Activated T-cell treated with anti-CD3 and anti-CD28 coated beads, Interleukin-2, amount 50 U/mL, for 1 hour (primary cell): ENCODE measurements around the gene HEXIM1.

Experiments
- DNase-seq: peaks from one replicate; pipeline ENCODE4 v3.0.0-alpha.2; 2020

HEXIM1 gene, protein sequence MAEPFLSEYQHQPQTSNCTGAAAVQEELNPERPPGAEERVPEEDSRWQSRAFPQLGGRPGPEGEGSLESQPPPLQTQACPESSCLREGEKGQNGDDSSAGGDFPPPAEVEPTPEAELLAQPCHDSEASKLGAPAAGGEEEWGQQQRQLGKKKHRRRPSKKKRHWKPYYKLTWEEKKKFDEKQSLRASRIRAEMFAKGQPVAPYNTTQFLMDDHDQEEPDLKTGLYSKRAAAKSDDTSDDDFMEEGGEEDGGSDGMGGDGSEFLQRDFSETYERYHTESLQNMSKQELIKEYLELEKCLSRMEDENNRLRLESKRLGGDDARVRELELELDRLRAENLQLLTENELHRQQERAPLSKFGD

DNA sequence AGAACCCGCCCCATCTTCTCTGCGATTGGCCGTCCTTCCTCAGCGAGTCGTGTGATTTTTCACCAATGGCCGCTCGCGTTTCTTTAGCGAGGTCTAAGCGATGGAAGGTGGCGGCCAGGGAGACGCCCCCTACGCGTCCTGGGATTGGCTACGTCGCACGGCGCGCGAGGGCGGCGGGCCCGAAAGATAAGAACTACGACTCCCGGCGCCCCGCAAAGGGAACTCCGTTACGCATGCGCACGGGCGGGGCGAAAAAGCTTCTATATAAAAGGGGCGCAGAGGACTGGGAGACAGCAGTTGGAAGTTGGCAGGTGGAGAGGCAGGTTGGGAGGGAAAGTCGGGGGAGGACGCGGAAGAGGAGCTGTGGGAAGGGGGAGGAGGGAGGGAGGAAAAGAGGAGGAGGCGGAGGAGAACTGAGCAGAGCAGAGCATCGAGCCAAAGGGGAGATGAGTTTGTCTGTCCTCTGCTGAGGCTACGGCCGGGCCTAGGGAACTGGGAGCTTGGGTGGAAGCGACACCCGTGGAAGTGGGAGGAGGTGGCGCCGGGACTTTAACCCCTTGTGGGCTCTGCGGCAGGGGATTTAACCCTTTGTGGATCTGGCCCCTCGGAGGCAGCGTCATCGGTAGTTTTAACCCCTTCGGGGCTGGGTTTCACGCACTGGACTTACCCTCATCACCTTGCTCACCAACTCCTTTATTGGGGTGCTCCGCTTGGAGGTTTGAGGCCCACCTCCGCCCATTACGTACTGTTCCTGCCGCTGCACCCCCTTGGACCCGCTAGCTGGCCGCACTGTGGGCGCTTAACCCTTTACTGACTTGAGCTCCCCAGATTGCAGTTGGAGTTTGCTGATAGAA, at the start of gene HEXIM1:
TSS of gene HEXIM1 (plus strand) at position 293 of the 854 bp plus-strand sequence. CDS start 716 bp downstream, outside the sequence.
- DNase-seq = peak; percentile 99

DNA sequence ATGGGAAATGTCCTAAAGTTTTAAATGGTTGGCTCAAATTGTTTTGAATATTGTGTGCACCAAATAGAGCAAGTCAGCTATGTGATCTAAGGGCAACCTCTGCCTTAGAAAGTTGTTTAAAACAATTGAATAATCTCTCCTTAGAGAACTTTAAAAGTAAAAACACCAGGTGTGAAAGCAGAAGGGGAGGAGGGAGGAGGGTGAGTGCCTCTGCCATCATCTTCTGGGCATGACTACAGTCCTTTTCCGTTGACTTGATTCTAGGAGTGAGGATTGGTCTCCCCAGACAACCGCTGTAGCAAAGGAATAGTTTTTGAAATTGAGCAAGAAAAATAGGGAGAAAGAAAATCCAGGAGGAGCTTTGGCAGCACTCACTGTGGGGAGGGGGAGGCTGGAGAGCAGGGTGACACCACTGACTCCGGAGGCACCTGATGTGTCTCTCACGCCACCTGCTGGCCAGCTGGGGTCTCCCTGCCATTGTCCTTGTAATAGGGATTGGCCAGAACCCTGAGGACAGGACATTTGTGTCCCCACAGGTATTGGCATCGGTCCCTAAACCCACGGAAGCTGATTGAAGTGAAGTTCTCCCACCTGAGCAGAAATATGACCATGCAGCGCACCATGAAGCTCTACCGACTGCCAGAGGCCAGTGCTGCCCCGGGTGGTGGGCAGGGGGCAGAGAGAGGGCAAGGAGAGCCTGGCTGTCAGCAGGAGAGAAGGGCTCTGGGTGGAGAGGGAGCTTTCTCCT, 49.2 kb upstream of the HEXIM1 start:
- peak; percentile 78 for DNase-seq

DNA sequence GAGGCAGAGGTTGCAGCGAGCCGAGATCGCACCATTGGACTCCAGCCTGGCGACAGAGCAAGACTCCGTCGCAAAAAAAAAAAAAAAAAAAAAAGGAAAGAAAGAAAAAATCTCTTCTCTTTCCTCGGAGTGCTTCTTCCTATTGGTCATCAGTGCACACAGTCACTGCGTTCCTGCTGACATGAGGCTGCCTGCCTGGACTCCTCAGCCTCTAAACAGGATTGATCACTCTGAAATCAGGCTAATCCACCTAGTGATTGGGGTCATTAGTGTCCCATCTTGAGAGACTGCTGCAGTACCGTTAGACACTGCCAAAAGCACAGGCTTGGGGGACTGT, 46.8 kb upstream of the HEXIM1 start:
- no peak for DNase-seq

DNA sequence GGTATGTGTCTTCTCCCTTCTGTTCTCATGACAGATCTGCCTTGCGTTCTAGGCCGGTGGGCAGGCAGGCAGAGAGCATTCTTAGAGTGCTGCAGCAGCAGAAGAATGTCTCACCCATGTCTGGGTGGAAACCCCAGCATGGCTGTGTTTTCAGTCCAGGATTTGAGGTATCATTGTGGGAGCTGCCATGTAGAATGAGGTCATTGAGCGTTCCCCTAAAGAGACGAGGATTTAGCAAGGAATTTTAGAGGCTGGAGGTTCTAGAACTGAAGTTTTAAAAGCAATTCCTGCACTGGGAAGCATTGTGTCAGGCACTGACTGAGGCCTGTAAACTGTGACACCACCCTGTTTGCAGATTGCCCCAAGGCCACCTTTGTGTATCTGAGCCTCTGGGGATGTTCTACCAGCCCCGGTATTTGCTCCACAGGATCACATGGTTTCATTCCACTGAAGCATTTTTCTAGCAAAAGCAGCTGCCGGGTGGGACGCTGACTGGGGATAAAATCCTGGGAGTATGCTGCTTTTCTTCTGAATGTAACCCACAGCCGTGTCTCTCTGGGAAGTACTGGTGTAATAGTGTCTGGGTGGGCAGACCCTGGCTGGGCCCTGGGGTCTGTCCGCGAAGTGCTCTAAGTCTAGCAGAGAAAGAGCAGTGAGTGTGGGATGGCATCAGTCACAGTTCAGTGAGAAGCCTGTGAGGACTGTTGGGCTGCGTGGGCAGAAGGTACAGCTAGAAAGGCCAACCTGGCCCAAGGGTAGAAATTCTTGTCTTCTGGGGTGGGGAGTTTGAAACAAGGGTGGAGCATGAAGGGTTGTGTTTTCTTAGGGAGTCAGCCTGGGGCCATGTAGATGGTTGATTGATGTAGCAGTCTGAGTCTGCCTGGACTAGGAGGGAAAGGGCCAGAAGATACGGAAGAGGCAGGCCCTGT, 46.1 kb upstream of the HEXIM1 start:
- DNase-seq = no peak

DNA sequence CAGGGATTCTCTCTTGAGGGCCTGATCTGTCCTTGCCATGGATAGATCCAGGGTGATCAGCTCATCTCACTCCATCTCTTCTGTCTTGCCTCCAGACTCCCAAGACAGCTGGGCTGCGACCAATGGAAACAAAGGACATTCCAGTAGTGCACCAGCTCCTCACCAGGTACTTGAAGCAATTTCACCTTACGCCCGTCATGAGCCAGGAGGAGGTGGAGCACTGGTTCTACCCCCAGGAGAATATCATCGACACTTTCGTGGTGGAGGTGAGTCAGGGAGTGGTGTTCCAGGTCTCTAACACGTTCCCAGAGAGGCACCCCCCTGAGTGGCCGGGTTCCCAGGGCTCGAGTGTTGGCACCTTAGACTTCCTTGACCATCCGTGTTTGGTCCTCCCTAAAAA, 45.4 kb upstream of the HEXIM1 start:
- no peak for DNase-seq

DNA sequence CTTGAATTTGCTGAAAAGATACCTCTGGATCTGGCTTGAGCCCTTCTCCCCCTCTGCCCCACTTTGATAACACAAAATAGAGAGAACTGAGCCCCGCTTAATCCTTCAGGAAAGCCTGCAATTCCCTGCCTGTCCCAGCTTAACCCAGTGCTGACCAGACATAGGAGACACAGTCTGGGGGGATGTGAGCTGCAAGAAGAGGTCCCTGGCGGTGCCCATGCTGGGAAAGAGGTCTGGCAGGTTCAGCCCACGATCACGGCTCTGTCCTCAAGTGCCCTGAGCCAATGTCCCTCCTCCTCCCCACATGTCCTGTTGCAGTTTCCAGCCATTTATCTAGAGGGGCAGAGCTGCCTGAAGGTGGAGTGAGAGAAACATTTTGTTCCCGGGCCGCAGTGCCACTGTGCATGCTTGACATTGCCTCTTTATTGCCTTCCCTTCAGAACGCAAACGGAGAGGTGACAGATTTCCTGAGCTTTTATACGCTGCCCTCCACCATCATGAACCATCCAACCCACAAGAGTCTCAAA, 44.9 kb upstream of the HEXIM1 start:
- no peak for DNase-seq

DNA sequence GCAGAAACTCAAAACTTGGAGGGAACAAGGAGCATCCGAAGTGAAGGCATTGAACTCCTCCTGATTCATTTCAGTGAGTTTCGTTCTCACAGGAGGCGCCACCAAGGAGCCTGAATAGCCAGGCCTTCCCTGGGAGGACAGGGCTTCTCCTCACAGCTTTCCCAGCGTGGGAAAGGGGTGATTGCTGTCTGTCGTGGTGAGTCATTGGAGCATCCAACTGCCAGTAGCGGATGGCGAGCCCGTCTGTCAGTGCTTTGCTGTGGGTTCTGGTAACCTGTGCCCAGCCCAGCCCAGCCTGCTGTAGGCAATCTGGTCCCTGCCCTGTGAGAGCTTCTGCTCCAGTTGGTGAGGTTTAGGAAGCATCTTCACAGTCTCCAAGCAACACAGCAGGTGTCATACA, 44.2 kb upstream of the HEXIM1 start:
- no peak for DNase-seq

DNA sequence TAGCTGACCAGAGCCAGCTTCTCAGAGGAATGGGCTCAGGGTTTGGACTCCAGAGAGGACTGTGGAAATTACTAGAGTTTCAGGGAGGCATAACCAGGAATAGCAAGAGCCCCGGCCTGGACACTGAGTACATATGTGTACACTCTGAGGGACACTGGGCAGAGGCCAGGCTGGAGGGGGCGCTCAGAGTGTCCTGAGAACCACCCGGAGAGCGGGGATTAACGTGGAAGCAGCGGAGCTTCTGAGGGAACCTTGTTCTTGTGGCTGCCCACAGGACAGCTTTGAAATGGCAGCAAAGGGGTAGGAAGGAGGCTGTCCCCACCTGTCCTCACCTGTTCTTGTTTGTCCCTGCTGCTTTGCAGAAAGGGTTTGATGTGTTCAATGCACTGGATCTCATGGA, 43.8 kb upstream of the HEXIM1 start:
- DNase-seq = no peak

DNA sequence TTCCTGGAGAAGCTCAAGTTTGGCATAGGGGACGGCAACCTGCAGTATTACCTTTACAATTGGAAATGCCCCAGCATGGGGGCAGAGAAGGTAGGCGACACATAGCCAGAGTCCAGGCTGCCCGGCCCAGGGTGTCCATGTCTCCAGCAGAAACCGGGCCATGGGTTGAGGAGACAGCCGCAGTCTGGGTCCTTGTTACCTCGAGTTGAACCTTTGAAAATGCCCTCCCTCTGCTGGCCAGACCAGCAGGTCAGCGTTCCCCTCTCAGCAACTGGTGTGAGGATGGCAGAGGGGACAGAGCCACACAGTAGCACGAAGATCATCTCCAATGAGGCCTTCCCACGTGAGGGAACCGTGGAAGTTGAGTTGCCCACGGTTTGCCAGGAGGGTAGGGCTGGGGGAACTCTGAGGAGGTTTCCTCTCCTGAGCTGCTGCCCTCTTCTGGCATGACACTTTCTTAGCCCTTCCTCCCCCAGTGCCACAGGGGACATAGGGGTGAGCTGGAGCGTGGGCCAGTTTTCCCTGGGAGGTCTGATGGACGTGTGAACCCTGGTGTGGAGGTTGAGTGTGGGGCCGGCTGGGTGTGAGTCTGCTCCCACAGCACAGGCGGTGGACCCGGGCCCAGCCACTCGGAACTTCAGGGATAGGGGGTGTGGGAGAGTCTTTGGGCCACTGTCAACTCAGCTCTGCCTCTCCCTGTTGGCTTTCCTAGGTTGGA, 43.2 kb upstream of the HEXIM1 start:
- DNase-seq = no peak

DNA sequence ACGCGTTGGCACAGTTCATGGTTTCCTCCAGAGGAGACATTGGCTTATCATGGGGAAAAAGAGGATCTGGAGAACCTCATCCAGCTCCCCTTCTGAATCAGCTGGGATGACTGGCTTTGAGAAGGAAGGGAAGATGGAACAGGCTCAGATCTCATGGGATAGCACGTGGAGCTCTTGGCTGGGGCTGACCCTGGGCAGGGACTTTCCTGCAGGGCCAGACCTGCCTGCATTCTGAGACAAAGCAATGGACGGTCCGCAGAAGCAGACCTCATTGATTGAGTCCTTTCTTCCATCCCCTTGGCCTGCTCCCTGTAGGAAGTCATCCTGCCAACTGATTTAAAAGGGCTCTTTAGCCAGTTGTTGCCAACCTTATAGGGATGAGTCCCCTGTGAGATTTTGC, 42.2 kb upstream of the HEXIM1 start:
- DNase-seq = no peak

DNA sequence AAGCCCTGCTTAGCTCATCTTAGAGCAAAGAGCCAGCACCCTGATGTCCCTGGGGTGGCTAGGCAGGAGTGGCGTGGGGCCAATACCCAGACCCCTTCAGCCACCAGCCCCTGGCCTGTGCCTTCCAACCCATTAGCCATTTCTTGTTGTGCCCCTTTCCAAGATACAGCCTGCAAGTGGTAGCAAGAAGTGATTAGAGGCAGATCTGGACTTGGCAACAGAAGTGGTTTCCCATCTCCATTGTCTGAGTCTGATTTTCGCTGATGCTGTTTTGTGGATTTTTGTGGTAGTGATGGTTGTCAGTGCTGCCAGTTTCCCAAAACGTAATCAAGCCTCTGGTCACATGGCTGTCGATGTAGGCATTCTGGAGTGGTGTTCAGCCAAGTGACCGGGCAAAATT, 41.7 kb upstream of the HEXIM1 start:
- no peak for DNase-seq

DNA sequence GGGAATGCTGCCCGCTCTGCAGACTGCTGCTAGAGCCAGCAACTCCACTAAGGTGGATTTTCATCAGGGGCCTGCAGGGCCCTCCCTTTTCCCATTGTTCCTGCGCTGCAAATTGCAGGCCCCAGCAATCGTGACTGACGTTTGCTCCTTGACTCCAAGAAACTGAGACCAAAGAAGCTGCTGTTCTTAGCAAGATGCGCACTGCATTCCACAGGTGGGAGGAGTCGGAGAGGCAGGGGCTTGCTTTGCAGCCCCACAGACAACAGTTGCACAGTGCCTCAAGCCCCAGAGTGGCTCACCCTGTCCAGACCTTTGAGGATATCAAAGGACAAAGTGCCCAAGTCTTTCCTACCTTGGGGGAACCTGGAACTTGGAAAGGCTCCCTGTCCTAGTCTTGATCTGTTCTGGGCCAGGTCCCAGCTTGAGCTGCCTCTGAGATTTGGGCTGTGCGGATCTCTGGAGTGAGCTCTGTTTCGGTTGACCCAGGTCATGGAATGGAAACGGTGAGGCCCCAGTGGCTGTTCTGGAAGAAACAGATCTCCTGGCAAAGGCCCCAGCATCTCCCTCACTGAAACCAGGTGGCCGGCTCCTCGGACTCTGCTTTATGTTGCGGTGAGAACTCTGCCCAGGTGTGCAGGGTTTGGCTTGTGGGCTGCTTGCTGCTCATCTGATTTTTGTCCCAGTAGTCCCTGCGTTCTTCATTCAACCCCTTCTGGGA, 40.8 kb upstream of the HEXIM1 start:
- no peak for DNase-seq

DNA sequence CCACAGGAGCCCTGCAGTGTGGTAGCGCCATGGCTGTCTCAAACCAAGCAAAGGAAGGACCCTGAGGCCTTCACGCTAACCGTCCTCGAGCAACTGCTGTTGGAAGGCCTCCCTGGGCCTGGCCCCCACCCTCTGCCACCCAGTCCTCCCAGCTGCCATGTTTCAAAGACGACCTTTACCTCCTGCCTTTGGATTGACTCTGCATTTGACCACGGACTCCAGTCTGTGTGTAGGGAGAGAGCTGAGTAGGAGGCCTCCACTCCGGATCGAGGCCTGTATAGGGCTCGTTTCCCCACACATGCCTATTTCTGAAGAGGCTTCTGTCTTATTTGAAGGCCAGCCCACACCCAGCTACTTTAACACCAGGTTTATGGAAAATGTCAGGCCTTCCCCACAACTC, 40.2 kb upstream of the HEXIM1 start:
- no peak for DNase-seq

DNA sequence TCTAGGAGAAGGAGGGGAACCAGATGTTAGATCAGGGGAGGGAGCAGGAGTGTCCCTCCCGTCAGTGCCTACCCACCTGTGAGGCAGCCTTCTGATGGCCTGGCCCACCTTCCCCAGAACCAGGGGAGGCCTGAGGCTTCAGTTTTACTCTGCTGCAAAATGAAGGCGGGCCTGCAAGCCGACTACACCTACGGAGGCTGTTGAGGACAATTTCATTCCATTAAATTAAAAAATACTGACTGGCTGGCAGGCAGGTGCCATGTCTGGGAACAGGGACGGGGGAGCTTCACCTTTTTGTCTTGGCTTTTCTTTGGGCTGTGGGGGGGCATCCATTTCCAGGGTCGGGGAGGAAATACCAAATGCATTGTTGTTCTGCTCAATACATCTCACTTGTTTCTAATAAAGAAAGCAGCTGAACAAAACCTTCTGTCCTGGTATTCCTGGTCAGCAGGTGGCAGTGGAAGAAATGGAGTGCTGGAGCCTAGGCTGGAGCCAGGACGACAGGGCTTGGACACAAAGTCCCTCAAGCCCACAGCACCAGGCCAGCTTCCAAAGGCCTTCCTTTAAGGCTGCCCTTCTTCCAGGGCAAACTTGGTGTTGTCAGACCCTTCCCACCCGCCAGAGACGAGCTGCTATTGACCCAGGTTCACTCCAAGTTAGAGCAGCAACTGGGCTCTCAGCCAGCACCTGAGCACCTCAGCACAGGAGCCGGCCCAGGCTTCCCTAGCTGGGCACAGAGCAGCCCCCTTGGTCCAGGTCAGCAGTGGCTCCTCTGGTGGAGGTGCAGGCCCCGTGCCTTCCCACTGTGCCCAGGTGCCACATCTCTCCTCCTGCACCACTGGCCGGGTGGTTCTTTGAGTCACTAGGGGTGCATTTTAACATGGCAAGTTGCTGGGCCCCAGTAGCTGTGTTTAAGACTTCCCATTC, 39.4 kb upstream of the HEXIM1 start:
- no peak for DNase-seq

DNA sequence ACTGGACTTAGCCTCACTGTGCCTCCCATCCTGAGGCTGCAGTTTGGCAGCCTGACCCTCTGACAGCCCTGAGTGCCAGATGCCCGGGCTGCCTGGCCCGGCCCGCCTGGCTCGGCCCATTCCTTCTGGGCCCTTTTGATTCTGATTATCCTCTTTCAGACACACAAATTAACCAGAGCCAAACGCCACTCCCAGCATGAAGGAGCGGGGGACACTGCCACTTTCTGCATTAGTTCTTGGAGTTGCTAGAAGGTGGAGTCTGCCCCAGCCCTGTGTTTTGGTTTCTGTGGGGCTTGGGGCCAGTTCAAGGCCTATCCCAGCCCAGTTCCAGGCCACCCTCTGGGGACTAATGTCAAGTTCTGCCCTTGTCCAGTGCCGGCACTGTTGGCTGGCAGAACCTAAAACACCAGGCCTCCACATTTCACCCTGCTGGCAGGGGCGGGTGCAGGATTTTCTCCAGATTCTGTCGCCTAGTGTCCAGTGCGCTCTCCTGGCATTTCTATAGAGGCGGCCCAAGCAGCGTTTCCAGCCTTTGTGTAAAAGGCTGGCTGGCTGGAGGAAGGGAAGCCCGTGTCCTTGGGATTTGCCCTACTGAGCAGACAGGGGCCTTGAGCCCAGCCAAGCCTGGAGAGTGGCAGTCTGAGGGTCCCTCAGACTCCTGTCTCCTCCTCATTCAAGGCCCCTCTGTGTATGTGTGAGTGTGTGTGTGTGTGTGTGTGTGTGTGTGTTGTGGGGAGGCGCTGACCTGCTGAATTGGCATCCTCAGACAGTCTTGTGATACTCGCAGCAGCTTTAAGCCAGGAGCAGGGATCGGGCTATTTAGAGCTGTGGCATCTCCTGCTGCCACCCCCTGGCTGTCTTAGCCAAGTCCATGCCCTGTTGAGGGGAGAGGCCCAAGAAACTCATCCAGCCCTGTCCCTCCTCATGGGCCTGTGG, 37.3 kb upstream of the HEXIM1 start:
- DNase-seq = no peak

DNA sequence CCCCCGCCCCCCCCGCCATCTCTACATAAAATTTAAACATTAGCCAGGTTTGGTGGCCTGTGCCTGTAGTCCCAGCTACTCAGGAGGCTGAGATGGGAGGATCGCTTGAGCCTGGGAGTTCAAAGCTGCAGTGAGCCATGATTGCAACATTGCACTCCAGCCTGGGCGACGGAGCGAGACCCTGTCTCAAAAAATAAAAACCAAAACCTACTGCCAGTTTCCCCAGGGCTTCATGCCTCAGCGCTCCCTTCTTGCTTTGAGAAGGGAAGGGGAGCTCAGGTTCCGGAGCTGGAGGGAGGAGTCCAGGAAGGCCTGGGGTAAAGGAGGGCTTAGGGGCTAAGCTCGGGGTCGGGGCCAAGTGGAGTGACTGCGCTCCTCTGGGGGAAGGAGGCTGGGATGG, 36.4 kb upstream of the HEXIM1 start:
- no peak for DNase-seq

DNA sequence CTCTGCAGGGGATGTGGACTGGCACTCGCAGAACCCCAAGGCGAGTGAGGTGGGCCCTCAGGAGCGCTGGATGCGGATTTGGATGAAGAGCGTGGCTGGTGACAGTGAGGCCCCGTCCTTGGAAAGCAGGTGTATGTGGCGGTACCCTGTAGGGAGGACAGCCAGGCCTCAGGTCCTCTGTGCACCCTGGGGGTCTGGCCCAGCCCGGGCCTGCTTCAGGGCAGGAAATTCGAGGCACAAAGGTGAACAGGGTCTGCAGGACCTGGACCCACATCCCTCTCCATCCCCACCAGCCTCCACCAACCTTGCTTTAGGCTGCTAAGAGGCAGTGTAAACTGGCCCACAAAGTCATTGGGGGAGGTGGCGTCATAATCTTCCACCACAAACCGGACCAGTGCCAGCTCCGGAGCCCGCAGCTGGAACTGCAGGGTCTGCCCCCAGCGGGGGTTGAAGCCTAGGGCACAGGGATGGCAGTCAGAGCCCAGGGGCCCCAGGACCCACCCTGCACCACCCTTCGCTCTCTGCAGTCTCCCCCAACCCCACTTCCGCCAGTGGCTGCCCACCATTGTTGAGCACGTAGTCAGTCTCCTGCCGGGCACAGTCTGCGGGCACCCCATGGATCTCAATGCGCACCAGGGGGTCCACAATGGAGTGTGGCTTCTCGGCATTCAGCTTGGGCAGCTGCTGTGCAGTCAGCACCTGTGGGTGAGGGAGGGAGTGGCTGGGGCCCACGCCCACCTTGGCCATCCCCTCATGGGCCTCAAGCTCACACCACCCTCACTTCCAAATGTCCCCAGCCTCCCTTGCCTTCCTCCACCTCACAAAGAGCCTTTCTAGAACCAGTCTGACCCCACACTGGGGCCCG, 35.5 kb upstream of the HEXIM1 start:
- no peak for DNase-seq

DNA sequence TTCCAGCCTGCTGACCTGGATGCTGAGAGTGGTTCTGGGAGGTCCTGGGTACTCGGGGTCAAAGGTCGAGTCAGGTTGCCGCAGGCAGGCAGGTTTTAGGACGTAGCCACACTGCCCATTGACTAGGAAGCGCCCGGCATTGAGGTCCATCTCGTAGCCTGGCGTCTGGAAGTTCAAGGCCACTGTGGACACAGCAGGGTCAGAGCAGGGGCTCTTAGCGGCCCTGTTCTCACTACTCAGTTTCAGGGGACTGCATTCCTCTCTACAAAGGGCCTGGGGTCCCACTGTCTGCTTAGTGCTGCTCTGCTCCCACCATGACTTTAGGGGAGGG, 34.9 kb upstream of the HEXIM1 start:
- no peak for DNase-seq
